ENCODE measurements around the gene SNCAIP.

DNA sequence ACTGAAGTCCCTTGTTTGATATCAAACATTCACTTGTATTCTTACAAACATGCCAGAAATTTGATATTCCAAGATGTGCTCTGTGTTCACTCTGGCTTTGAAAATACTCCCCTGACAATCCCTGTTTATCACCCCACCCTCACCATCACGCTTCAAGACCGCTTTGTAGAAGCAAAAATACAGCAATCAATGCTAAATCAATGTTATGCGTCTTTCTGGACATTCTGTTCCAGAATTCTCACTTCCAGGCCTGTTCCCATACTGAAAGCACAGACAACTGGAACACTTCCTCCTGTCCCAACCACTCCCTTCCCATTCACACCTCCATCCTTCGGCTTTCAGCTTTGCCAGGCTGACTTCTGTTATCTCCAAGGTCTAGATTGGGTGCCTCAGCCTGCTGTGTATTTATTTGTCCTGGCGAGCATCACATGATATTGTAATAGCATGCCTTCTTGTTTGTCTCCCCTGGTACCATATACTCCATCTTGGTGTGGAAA lies 72.8 kb downstream of the SNCAIP start:
- TF ChIP-seq EZH2 (IDR thresholded peaks at IDR 0.05) (no peak), POLR2AphosphoS5 (IDR thresholded peaks at IDR 0.05; ENCODE audit: borderline replicate concordance, low read depth, low read length) (no peak), FOXP2 (optimal IDR thresholded peaks at IDR 0.05; ENCODE audit: control extremely low read depth, extremely low read length, insufficient read depth) (no peak)

Data from SK-N-MC (cell line).